ENCODE data around the gene GRB10. TPM values are rescaled to one million over a fixed set of nuclear protein-coding genes. Genes with fewer than 3 reads are reported as not detected.

The GRB10 gene
- polyA plus RNA-seq, 3 donors: 1.3 to 3.1 (median 1.5) TPM

DNA sequence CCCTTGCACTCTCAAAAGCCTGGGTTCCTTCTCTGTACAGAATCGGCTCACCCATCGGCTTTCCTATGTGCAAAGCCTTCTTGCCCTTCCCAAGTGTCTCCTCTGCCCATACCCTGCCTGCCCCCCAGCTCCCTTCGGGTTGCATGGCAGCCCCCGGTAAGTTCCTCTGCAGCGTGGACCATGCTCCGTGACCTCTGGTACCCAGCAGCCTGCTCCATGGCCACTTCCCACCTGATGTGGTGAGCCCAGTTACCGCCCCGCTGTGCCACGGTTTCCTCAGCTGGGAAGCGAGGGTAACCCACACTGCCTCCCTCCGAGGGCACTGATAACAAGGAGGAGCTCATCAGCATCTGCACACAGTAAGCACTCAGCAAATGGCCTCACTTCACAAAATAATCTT lies 110.7 kb downstream of the GRB10 start:
- Histone ChIP-seq H3K9ac (ENCODE audit: insufficient read depth, low read length, poor library complexity, severe bottlenecking) (no peak overlapping the region), H3K27ac (ENCODE audit: low read depth in 1 of 2, low read length in 2 of 2) (no peak overlapping the region), H3K4me2 (replicated peaks; ENCODE audit: extremely low read depth, low read length, poor library complexity, severe bottlenecking) (no peak overlapping the region), H3K36me3 (replicated peaks in 1 of 2; ENCODE audit: control insufficient read depth in 1 of 2, insufficient read depth in 2 of 2, low read length in 2 of 2) (peaks cover 0 to 7% of the 10 kb centered on the region in 2 donors), H4K20me1 (ENCODE audit: insufficient read depth, low read length) (no peaks in the 10 kb centered on the region), H2AFZ (ENCODE audit: insufficient read depth, low read depth, low read length, poor library complexity, severe bottlenecking) (no peak overlapping the region), H3K9me3 (replicated peaks in 1 of 2; ENCODE audit: control insufficient read depth in 1 of 2, insufficient read depth in 1 of 2, low read length in 2 of 2) (no peaks in the 10 kb centered on the region), H3K79me2 (ENCODE audit: insufficient read depth, low read length) (no peaks in the 10 kb centered on the region), H3K4me1 (ENCODE audit: control insufficient read depth in 1 of 2, insufficient read depth in 2 of 2, low read length in 2 of 2) (no peaks in the 10 kb centered on the region), H3K27me3 (ENCODE audit: control insufficient read depth in 2 of 2, insufficient read depth in 2 of 2, low read length in 2 of 2) (no peaks in the 10 kb centered on the region), H3K4me3 (replicated peaks in 1 of 3; ENCODE audit: low read depth in 2 of 3, low read length in 3 of 3) (no peak overlapping the region)
- H3K27ac Mint-ChIP-seq: peak overlapping the region in 1 of 7 donors; percentile 6
- H3K9me3 Mint-ChIP-seq: peaks cover 0 to 3% (median 0%) of the 10 kb centered on the region in 7 donors
- H3K36me3 Mint-ChIP-seq: peaks cover 13 to 20% of the 10 kb centered on the region in 2 donors
- H3K4me3 Mint-ChIP-seq: no peak overlapping the region
- H3K27me3 Mint-ChIP-seq (ENCODE audit: low read depth in 3 of 3): peaks cover 0 to 1% (median 0%) of the 10 kb centered on the region in 3 donors
- H3K4me1 Mint-ChIP-seq: no peaks in the 10 kb centered on the region
- 89% methylated on average over 10 of the region's 11 CpGs for WGBS (ENCODE audit: insufficient coverage)
- TF ChIP-seq, protein P1, sequence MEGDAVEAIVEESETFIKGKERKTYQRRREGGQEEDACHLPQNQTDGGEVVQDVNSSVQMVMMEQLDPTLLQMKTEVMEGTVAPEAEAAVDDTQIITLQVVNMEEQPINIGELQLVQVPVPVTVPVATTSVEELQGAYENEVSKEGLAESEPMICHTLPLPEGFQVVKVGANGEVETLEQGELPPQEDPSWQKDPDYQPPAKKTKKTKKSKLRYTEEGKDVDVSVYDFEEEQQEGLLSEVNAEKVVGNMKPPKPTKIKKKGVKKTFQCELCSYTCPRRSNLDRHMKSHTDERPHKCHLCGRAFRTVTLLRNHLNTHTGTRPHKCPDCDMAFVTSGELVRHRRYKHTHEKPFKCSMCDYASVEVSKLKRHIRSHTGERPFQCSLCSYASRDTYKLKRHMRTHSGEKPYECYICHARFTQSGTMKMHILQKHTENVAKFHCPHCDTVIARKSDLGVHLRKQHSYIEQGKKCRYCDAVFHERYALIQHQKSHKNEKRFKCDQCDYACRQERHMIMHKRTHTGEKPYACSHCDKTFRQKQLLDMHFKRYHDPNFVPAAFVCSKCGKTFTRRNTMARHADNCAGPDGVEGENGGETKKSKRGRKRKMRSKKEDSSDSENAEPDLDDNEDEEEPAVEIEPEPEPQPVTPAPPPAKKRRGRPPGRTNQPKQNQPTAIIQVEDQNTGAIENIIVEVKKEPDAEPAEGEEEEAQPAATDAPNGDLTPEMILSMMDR (IDR thresholded peaks at IDR 0.05): no peak
- no peak for DNase-seq
- intact Hi-C loops (cut with micrococcal nuclease): loop anchor here in 1 of 2 donors (5.0 kb wide), 1 partner anchor 200 kb away; no protein-coding TSS in a partner anchor

DNA sequence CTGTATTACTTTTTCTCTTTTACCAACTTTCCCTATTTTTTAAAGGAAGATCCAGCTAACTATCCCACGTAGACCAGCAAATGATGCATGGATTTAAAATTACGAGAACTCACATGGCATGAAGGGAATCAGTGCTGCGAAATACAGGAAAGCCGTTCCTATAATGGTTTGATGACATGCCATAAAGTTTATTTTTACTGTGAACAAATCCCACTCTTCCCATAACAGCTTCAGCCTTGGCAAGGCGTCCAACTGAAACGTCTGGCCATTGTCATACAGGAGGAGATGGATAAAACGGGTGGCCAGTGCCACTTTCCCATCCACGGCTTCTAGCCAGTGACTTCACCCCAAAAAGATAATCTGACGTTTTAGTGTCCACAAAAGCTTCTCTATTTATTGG lies 111.3 kb downstream of the GRB10 start:
- intact Hi-C loops (cut with micrococcal nuclease): loop anchor here in 1 of 2 donors (5.0 kb wide), 1 partner anchor 199 kb away; no protein-coding TSS in a partner anchor
- Mint-ChIP-seq H3K4me1 (no peaks in the 10 kb centered on the region), H3K9me3 (peaks cover 0 to 3% (median 0%) of the 10 kb centered on the region in 7 donors), H3K4me3 (no peak overlapping the region), H3K36me3 (peaks cover 15 to 20% of the 10 kb centered on the region in 2 donors), H3K27me3 (ENCODE audit: low read depth in 3 of 3) (peaks cover 0 to 1% (median 0%) of the 10 kb centered on the region in 3 donors), H3K27ac (no peak overlapping the region)
- Histone ChIP-seq H2AFZ (ENCODE audit: insufficient read depth, low read depth, low read length, poor library complexity, severe bottlenecking) (no peak overlapping the region), H3K4me2 (replicated peaks; ENCODE audit: extremely low read depth, low read length, poor library complexity, severe bottlenecking) (no peak overlapping the region), H3K36me3 (replicated peaks in 1 of 2; ENCODE audit: control insufficient read depth in 1 of 2, insufficient read depth in 2 of 2, low read length in 2 of 2) (peaks cover 0 to 7% of the 10 kb centered on the region in 2 donors), H4K20me1 (ENCODE audit: insufficient read depth, low read length) (no peaks in the 10 kb centered on the region), H3K9ac (ENCODE audit: insufficient read depth, low read length, poor library complexity, severe bottlenecking) (no peak overlapping the region), H3K79me2 (ENCODE audit: insufficient read depth, low read length) (no peaks in the 10 kb centered on the region), H3K4me3 (replicated peaks in 1 of 3; ENCODE audit: low read depth in 2 of 3, low read length in 3 of 3) (no peak overlapping the region), H3K4me1 (ENCODE audit: control insufficient read depth in 1 of 2, insufficient read depth in 2 of 2, low read length in 2 of 2) (no peaks in the 10 kb centered on the region), H3K27me3 (ENCODE audit: control insufficient read depth in 2 of 2, insufficient read depth in 2 of 2, low read length in 2 of 2) (no peaks in the 10 kb centered on the region), H3K9me3 (replicated peaks in 1 of 2; ENCODE audit: control insufficient read depth in 1 of 2, insufficient read depth in 1 of 2, low read length in 2 of 2) (no peaks in the 10 kb centered on the region), H3K27ac (ENCODE audit: low read depth in 1 of 2, low read length in 2 of 2) (no peak overlapping the region)
- WGBS (ENCODE audit: insufficient coverage): 89% methylated on average over 3 of the region's 9 CpGs
- no peak for DNase-seq
- TF ChIP-seq, protein P1 (IDR thresholded peaks at IDR 0.05): no peak

All from CD14-positive monocyte (primary cell).